Measurements from ENCODE around the gene TSPAN9.
A peak's percentile ranks its signal among the peaks of the same experiment; 100 is the strongest.

The TSPAN9 gene

DNA sequence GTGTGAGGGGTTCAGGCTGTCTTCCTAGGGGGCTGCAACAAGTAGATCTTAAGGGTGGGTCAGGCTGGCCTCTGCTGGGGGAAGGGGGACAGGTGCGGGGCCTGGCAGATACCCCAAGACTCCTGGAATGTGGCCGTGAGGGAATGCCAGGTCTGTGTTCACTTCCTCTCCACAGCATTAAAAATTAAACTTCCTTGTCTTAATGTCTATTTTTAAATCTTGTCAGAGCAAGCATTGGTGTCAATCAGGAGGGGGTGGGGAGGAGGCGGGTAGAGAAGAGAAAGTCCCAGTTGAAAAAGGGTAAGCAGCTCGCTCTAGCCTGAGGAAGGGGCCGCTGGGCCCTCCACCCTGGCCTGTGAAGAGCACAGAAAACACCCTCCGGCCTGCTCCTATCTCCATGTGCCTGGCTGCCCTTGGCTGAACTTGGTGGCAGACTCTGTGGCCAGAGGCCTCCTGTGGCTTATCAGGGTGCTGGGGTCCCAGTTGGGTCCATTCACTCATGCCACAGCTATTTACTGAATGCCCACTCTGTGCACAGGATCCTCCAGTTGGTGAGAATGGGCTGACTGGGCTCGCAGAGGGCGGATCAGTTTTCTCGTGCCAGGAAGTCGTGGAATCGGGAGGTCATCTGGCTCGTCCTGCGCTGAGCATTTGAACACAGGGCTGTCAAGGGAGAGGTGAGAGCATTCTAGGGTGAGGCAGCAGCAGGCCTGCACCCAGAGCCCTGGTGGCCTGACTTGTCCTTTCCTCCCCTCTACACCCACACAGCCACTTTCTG is 128.8 kb downstream of the TSPAN9 start:
- DNase-seq (ENCODE audit: low spot score) = no peak

DNA sequence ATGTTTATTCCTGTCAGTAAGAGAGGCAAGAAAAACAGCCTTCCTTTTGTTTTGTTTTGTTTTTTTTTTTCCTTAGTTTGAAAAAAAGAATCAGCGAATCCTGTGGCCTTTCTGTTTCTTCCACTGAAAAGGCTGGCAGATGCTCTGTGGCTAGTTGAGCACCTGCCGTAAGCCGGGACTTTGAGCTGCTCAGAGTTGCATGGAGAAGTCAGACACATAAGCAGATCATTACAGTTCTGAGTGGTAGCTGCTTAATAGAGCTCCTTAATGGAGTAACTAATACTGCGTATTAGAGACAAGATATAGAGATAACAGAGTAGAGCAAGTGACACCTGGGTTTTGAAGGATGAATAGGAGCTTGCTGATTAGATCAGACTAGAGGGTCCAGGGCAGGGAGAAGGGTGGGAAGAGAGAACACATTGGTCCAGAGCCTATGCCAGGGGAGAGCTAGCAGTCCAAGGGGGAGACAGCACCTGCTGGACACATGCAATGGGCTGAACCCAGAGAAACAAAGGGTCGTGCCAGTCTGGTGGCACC is 129.4 kb downstream of the TSPAN9 start:
- DNase-seq (ENCODE audit: low spot score) = no peak

- DNase-seq (ENCODE audit: low spot score) = peak; percentile 67
Measured at GRCh38 chr12:3207175-3207574, 130.0 kb downstream of the TSPAN9 start.

- peak; percentile 70 for DNase-seq (ENCODE audit: low spot score)
Measured at GRCh38 chr12:3207858-3208257, 130.7 kb downstream of the TSPAN9 start.

DNA sequence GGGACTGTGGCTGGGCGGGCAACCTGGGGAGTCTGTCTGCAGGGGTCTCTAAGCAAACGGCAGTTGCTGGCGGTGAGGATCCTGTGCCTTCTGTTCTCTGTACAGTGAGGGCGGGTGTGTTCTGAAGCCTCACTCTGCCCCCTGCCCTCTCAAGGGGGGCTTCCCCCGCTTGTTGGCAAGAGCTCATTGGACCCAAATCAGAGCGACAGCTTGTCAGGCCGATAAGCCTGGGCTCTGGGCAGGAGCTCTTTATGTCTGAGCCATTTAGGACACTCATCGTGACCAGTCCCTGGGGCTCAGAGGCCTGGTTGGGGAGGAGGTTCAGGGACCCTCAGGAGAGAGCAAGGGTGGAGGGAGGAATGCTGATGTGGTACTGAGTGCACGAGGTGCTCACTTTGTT is 136.0 kb downstream of the TSPAN9 start:
- peak; percentile 84 for DNase-seq (ENCODE audit: low spot score)

DNA sequence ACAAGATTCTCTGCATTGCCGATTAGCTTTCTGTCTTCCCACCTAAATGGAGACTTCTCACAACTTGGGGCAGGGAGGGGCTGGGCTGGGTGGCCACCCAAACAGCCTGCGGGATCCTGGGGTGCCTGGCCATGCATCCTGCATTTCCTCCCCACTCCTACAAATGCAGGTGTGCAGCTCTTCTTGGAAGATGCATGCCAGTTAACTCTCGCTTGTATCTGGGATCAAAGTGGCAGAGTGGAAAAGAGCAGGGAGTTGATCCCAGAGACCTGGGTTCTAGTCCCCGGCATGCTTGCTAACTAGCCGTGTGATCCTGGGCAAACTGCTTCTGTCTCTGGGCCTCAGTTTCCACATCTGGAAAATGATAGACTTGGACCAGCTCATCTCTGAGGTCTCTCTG is 136.6 kb downstream of the TSPAN9 start:
- DNase-seq (ENCODE audit: low spot score) = no peak

- peak; percentile 68 for DNase-seq (ENCODE audit: low spot score)
Measured at GRCh38 chr12:3214526-3215365, 137.6 kb downstream of the TSPAN9 start.

GRCh38 chr12:3215410-3215975 is 138.3 kb downstream of the TSPAN9 start:
- DNase-seq (ENCODE audit: low spot score) = no peak

GRCh38 chr12:3216097-3216496 is 138.9 kb downstream of the TSPAN9 start:
- no peak for DNase-seq (ENCODE audit: low spot score)

GRCh38 chr12:3216726-3217682 is 139.8 kb downstream of the TSPAN9 start:
- DNase-seq (ENCODE audit: low spot score) = no peak

GRCh38 chr12:3217683-3218079 is 140.5 kb downstream of the TSPAN9 start:
- no peak for DNase-seq (ENCODE audit: low spot score)

DNA sequence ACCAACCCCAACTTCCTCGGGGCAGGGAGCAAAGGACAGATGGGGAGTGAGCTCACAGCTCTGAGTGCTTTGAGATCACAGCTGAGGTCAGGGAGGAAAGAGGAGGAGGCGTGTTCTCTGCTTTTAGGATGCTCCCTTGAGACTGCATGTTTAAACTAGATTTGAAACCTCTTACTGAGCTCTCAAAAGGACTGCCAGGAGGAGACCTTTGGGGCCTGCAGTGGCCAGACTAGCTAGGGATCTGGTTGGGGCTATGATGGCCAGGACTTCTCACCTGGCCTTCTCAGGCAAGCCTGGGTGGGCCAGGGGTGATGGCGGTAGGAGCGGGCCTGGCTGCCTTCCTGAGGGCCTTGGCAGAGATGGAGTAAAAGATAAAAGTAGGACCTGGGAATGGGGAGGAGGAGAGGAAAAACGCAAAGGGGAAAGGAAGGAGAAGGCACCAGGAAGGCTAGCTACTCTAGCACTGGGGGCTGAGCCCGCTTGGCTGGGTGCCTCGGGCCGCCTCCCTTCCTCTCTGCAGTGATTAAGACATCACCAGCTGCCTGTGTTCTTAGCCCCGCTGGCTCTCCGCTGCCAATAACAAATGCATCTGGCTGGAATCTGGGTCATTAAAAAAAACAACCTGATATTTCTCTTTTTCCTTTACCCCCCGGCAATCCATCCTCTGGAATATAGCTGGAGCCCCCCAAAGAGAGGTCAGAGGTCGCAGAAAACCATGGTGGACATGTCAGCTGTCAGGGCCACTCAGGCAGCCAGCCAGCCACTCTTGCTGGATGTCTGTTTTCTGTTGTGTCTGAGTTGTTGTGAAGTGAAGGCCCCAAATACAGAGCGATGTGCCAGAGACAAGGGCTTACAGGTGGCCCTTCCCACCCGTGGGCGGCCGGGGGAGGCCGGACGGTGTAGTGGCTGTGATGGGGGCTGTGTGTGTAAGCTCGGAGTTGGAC is 141.3 kb downstream of the TSPAN9 start:
- peak; percentile 88 for DNase-seq (ENCODE audit: low spot score)

DNA sequence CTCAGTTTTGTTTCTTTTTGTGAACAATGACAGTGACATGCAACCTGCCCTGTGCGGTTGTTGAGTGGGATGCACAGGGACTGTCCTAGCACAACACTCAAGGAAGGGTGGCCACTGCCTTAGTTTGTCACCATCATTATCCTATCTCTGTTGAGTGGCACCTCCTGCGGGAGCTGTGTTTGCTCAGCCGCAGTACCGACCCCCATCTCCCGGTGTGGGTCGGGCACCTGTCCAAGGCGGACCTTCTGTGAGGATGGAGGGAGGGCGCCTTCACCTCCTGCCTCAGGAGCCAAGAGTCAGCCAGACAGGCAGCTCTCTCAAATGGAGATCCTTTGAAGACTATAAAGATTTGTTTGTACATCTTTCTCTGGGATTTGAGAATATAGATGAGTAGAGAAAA is 142.1 kb downstream of the TSPAN9 start:
- no peak for DNase-seq (ENCODE audit: low spot score)

- DNase-seq (ENCODE audit: low spot score) = no peak
Measured at GRCh38 chr12:3220382-3221321, 143.5 kb downstream of the TSPAN9 start.

DNA sequence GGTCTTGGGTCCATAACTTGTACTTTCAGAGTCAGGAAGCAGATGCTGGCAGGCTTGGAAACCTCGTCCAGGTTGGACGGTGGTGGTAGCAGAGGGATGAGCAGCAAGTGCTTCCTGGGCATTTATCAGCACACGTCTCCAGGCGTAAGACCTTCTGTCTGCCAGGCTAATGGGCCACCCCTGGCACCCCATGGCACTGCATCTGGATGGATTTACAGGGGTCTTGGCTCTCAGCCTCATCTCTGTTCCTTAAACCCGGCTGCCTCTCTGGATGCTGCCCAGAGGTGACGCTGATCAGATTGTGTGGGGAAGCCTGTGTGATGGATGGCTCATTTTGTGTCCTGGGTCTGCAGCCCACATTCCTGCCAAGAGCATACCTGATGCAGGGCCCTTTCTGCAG is 145.1 kb downstream of the TSPAN9 start:
- DNase-seq (ENCODE audit: low spot score) = no peak

GRCh38 chr12:3222979-3223378 is 145.8 kb downstream of the TSPAN9 start:
- no peak for DNase-seq (ENCODE audit: low spot score)

DNA sequence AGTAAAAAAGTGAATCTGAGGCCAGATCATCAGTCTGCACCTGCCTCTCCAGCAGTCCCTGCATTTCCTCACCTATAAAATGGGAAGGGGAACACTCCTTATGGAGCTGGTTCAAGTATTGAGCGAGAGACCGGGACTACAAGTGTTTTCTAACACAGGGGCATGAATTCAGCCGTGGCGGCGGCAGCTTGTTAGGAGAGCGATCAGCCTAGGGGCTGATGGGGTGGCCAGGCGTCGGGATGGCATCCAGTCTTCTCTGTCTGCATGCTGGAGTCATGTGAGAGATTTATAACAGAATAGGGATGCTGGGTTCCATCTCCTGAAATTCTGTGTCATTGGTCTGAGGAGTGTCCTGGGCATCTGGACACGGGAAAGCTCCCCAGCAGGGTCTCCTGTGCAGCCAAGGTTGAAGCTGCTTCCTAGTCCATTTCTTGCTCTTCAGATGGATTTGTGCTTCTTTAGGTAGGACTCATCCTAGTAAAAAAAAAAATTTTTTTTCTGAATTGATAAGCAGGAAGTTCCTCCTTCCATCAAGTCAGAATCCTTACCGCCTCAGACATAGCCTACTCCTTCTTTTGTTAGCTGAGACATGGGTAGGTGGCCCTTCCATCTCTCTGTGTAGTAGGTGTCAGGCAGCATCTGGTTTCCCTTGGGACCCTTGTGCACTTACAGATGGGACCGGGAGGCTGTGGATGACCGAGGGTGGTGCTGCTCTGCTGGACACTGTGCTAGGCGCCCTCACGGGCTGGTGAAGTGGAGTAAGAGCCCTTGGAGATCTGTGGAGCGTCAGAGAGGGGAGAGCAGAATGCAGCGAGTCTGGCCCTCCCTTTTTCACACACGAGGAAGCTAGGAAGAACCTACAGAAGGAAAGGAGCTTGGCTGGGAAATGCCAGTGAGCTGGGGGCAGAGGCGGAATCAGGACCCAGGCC is 146.7 kb downstream of the TSPAN9 start:
- DNase-seq (ENCODE audit: low spot score) = no peak

- no peak for DNase-seq (ENCODE audit: low spot score)
Measured at GRCh38 chr12:3224530-3224903, 147.3 kb downstream of the TSPAN9 start.
